Duodenal mucosa (tissue), 2 donors: ENCODE measurements around the gene RAI14.
A peak's percentile ranks its signal among the peaks of the same experiment; 100 is the strongest.

ENCODE experiments used
- H3K27ac ChIP-seq: one replicate; pipeline ENCODE4 v1.7.0; 2013; ENCODE audit warnings: low read depth, low read length
- H3K27me3 ChIP-seq, 2 donors: one replicate each; pipeline ENCODE4 v1.7.0; 2013; ENCODE audit warnings: low read length in 2 of 2, control low read depth in 1 of 2; ENCODE audit not compliant: insufficient read depth in 2 of 2, control insufficient read depth in 1 of 2
- H3K36me3 ChIP-seq, 2 donors: one replicate each; pipeline ENCODE4 v1.7.0; 2013; ENCODE audit warnings: low read length in 2 of 2, control low read depth in 1 of 2; ENCODE audit not compliant: insufficient read depth in 2 of 2, control insufficient read depth in 1 of 2
- H3K4me1 ChIP-seq, 2 donors: one replicate each; pipeline ENCODE4 v1.7.0; 2013; ENCODE audit warnings: low read length in 2 of 2, control low read depth in 1 of 2; ENCODE audit not compliant: insufficient read depth in 2 of 2, control insufficient read depth in 1 of 2
- H3K4me3 ChIP-seq, 2 donors: one replicate each; pipeline ENCODE4 v1.7.0; 2013; ENCODE audit warnings: low read length in 2 of 2, low read depth in 1 of 2
- H3K9ac ChIP-seq, 2 donors: one replicate each; pipeline ENCODE4 v1.7.0; 2013; ENCODE audit warnings: low read length in 2 of 2, low read depth in 1 of 2
- H3K9me3 ChIP-seq, 2 donors: one replicate each; pipeline ENCODE4 v1.7.0; 2013; ENCODE audit warnings: low read length in 2 of 2, control low read depth in 1 of 2; ENCODE audit not compliant: control insufficient read depth in 1 of 2

Gene RAI14

GRCh38 chr5:34639852-34640626, 16.1 kb upstream of the RAI14 start:
- Histone ChIP-seq H3K4me3 (no peak overlapping the region), H3K9me3 (no peaks in the 10 kb centered on the region), H3K27ac (no peak overlapping the region), H3K27me3 (no peaks in the 10 kb centered on the region), H3K36me3 (no peaks in the 10 kb centered on the region), H3K9ac (no peak overlapping the region), H3K4me1 (no peaks in the 10 kb centered on the region)

DNA sequence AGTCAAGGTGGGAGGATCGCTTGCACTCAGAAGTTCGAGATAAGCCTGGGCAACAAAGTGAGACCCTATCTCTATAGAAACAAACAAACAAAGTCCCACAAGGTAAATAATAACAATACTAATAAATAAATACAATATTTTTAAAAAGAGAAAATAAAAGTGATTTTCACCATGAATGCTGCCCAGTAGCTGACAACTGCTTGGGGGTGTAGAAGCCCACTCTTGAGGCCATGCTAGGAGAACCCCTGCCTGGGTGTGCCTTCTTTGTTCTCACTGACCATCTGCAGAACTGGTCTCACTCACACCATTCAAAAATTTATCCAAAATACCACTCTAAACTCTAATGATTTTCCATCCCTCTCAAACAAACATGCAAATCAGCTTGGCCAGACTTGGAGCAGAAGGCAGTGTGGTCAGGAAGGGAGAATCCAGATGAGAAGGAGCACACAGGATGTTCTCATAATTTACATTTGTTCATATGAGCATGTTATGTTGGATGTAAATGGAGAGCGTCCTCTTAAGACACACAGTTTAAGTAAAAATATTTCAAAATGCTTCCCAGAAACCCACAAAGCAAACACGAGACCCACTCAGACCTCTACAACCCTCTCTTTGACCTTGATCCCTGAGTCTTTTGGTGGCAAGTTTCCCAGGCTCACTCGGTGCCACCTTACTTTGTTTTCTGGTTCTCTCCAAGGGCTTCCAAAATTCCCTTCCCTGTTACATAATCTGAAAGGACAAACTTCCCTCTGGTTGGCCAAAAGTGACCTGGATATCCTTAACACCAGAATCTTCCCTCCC, 7.9 kb upstream of the RAI14 start:
- H3K36me3 ChIP-seq, result no peaks in the 10 kb centered on the region
- no peak overlapping the region for H3K27ac ChIP-seq
- no peaks in the 10 kb centered on the region for H3K27me3 ChIP-seq

DNA sequence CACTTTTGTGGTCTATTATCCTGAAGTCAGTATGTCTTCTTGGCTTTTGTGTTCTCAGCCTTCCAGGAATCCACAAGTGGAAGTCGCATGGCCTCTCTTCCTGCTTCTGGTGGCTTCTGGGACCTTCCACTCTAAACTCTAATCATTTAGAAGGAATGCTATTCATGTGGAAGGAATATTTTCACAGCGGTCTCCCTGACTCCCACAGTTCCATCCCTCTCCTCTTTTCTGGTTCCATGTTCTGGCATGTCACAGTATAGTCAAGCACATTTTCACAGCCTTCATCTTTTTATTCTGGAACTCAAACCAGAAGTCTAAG, 7.3 kb upstream of the RAI14 start:
- H3K36me3 ChIP-seq, result no peaks in the 10 kb centered on the region
- no peaks in the 10 kb centered on the region for H3K4me1 ChIP-seq
- H3K27me3 ChIP-seq, result no peaks in the 10 kb centered on the region

More for the DNA sequence above, 7.9 kb upstream of the RAI14 start:
- Histone ChIP-seq H3K9me3 (no peaks in the 10 kb centered on the region), H3K9ac (no peak overlapping the region), H3K4me1 (no peaks in the 10 kb centered on the region), H3K4me3 (no peak overlapping the region)

DNA sequence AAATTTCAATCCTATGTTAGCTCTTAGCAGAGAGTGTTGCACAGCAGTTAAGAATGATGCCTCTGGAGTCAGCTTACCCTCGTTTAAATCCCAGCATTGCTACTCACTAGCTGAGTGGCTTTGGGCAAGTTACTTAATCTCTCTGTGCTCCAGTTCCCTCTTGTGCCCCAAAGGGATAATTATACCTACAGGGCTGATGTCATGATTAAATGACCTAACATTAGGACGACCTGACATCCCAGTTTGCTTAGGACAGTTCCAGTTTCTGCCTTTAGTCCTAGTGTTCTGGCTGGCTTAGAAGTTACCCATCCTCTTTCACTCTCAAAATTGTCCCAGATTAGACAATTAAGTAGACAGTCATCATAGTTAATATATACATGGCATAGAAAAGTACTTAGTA, 4.3 kb upstream of the RAI14 start:
- H3K27ac ChIP-seq, result no peak overlapping the region
- H3K9me3 ChIP-seq, result no peaks in the 10 kb centered on the region
- no peak overlapping the region for H3K4me3 ChIP-seq
- H3K4me1 ChIP-seq, result no peaks in the 10 kb centered on the region
- H3K9ac ChIP-seq, result no peak overlapping the region
- no peaks in the 10 kb centered on the region for H3K36me3 ChIP-seq
- peaks cover 0 to 5% of the 10 kb centered on the region in 2 donors for H3K27me3 ChIP-seq

More for the DNA sequence above, 7.3 kb upstream of the RAI14 start:
- no peak overlapping the region for H3K9ac ChIP-seq
- H3K9me3 ChIP-seq, result no peaks in the 10 kb centered on the region
- no peak overlapping the region for H3K4me3 ChIP-seq
- H3K27ac ChIP-seq, result no peak overlapping the region

- H3K4me3 ChIP-seq, result no peak overlapping the region
- no peak overlapping the region for H3K9ac ChIP-seq
- no peaks in the 10 kb centered on the region for H3K36me3 ChIP-seq
- H3K4me1 ChIP-seq, result peaks cover 5 to 7% of the 10 kb centered on the region in 2 donors
- H3K9me3 ChIP-seq, result no peaks in the 10 kb centered on the region
- no peak overlapping the region for H3K27ac ChIP-seq
- H3K27me3 ChIP-seq, result peaks cover 0 to 9% of the 10 kb centered on the region in 2 donors
These were observed 3.7 kb upstream of the RAI14 start for GRCh38 chr5:34652466-34652865.

DNA sequence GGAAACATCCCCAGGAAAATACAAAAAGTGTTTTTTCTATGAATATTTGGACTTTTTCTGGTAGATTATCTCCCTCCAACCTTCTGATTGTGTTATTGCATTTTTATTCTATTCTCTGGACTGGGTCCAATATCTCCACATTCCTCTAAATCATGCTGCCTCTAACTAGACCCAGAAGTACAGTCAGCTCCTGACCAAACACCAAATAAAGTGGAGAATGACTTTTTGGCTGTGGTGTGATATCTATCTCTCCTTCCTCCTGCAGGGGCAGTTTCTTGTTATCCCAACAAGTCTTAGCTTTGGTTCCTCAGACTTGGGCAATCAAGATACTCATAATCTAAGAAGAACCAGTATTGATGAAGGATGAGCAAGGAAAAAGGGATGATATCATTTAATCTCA, 3.2 kb upstream of the RAI14 start:
- Histone ChIP-seq H3K9me3 (no peaks in the 10 kb centered on the region), H3K36me3 (no peaks in the 10 kb centered on the region), H3K4me3 (no peak overlapping the region), H3K9ac (no peak overlapping the region), H3K27me3 (peaks cover 0 to 13% of the 10 kb centered on the region in 2 donors), H3K4me1 (peaks cover 9 to 10% of the 10 kb centered on the region in 2 donors), H3K27ac (no peak overlapping the region)

DNA sequence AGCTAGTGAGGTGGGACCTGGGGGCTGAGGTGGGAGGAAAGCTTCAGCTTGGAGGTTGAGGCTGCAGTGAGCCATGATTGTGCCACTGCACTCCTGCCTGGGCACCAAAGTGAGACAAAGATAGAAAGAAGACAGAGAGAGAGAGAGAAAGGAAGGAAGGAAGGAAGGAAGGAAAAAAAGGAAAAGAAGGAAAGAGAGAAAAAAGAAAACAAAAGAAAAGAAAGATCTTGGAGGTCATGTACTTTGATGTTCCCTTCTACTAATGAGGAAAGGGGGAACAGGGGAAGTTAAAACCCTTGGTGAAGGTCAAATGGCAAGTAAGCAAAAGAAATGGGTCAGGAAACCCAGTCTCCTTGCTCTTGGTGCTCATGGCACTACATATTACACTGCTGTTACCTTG, 2.4 kb upstream of the RAI14 start:
- Histone ChIP-seq H3K4me1 (peaks cover 9 to 10% of the 10 kb centered on the region in 2 donors), H3K27ac (no peak overlapping the region), H3K9ac (no peak overlapping the region), H3K4me3 (no peak overlapping the region), H3K27me3 (peaks cover 0 to 13% of the 10 kb centered on the region in 2 donors), H3K36me3 (no peaks in the 10 kb centered on the region), H3K9me3 (no peaks in the 10 kb centered on the region)

DNA sequence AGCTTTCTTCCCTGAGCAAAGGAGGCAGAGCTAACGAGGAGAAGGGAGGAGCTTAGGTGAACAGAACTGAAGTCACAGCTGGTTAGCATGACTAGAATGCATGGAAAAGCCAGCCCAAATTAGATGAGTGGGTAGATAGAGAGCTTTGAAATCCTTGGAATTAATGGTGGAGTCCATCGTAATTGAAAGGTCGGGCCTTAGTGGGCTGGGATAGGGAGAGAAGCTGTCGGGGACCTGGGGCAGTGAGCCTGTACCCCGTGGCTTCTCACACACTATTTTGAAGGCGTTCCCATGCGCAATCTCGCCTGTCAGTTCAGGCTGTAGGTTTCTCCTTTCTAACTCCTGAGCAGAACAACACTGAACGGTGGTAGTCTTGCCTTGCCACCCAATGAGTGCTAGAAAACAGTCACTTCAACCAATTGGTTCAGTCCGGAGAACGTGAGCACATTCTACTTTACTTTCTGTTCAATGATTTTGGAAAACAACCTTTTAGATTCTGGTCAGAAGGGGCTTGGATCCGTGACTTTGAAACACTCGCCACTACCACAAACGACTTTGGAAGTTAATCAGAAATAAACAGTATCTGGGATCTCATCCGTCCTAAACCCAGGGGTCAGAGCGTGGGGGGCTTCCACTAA, 655 bp upstream of the RAI14 start:
- peak overlapping the region; percentile 63 to 67 for H3K4me3 ChIP-seq
- H3K27ac ChIP-seq, result peak overlapping the region; percentile 72
- peak overlapping the region; percentile 50 to 55 for H3K9ac ChIP-seq
- peaks cover 9 to 10% of the 10 kb centered on the region in 2 donors for H3K4me1 ChIP-seq
- peaks cover 0 to 13% of the 10 kb centered on the region in 2 donors for H3K27me3 ChIP-seq
- no peaks in the 10 kb centered on the region for H3K36me3 ChIP-seq
- H3K9me3 ChIP-seq, result no peaks in the 10 kb centered on the region

- Histone ChIP-seq H3K4me1 (peaks cover 9 to 10% of the 10 kb centered on the region in 2 donors), H3K27me3 (peaks cover 0 to 13% of the 10 kb centered on the region in 2 donors), H3K4me3 (peak overlapping the region; percentile 63 to 67), H3K9me3 (no peaks in the 10 kb centered on the region), H3K9ac (peak overlapping the region; percentile 54 to 60), H3K36me3 (no peaks in the 10 kb centered on the region), H3K27ac (peak overlapping the region; percentile 72)
These were observed 659 bp downstream of the RAI14 start for GRCh38 chr5:34656700-34657273.
